Measurements from ENCODE around the gene NENF.

GRCh38 chr1:212481438-212481767 is 48.7 kb downstream of the NENF start:
- TF ChIP-seq BHLHE40 (IDR thresholded peaks at IDR 0.05; ENCODE audit: borderline replicate concordance) (no peak), SP1 (IDR thresholded peaks at IDR 0.05) (no peak), FOXA1 (IDR thresholded peaks at IDR 0.05) (no peak), ELF4 (IDR thresholded peaks at IDR 0.05) (no peak), CTBP1 (IDR thresholded peaks at IDR 0.05; ENCODE audit: borderline replicate concordance) (no peak), ZNF384 (IDR thresholded peaks at IDR 0.05) (no peak), HDGF (IDR thresholded peaks at IDR 0.05; ENCODE audit: borderline replicate concordance) (no peak)

All from HEK293T (cell line).